Activated naive CD8-positive, alpha-beta T cell treated with anti-CD3 and anti-CD28 coated beads for 36 hours (primary cell): ENCODE measurements around the gene MEGF11. TPM values are rescaled to one million over a fixed set of nuclear protein-coding genes. Genes with fewer than 3 reads are reported as not detected.

Experiments
- DNase-seq: peaks from one replicate; pipeline ENCODE4 v3.0.0; 2021
- H3K27ac Mint-ChIP-seq: one replicate; pipeline ENCODE4 v1.8.0; 2022; ENCODE audit warnings: mild to moderate bottlenecking, moderate library complexity, mixed read lengths
- H3K27me3 Mint-ChIP-seq: one replicate; pipeline ENCODE4 v1.8.0; 2022; ENCODE audit warnings: mild to moderate bottlenecking, mixed read lengths
- H3K36me3 Mint-ChIP-seq: one replicate; pipeline ENCODE4 v1.8.0; 2021; ENCODE audit warnings: mild to moderate bottlenecking, mixed read lengths
- H3K4me1 Mint-ChIP-seq: one replicate; pipeline ENCODE4 v1.8.0; 2021; ENCODE audit warnings: mixed read lengths
- H3K4me3 Mint-ChIP-seq: one replicate; pipeline ENCODE4 v1.8.0; 2022; ENCODE audit warnings: mild to moderate bottlenecking, moderate library complexity, mixed read lengths
- H3K9me3 Mint-ChIP-seq: one replicate; pipeline ENCODE4 v1.8.0; 2022; ENCODE audit warnings: mixed read lengths
- total RNA-seq, 2 experiments: library from RNA; stranded (reverse); gene quantifications; one replicate each; pipeline ENCODE4 v1.2.3, GENCODE V29; 2021

Gene MEGF11
- total RNA-seq, 2 experiments from 2014 or later, result not detected

- Mint-ChIP-seq H3K36me3 (no peaks in the 10 kb centered on the region), H3K4me1 (no peaks in the 10 kb centered on the region), H3K9me3 (peaks cover 3% of the 10 kb centered on the region), H3K27ac (no peak overlapping the region), H3K4me3 (no peak overlapping the region), H3K27me3 (peaks cover 9% of the 10 kb centered on the region)
- no peak for DNase-seq
Observed at GRCh38 chr15:66089049-66089448, 164.5 kb downstream of the MEGF11 start.

- H3K4me3 Mint-ChIP-seq, result no peak overlapping the region
- peaks cover 16% of the 10 kb centered on the region for H3K27me3 Mint-ChIP-seq
Observed at GRCh38 chr15:66085128-66085527, 168.4 kb downstream of the MEGF11 start.

GRCh38 chr15:66084704-66085103 lies 168.8 kb downstream of the MEGF11 start:
- no peak for DNase-seq
- Mint-ChIP-seq H3K27me3 (peaks cover 16% of the 10 kb centered on the region), H3K9me3 (peaks cover 3% of the 10 kb centered on the region)

More at GRCh38 chr15:66085128-66085527, 168.4 kb downstream of the MEGF11 start:
- peak; percentile 11 for DNase-seq
- Mint-ChIP-seq H3K4me1 (no peaks in the 10 kb centered on the region), H3K27ac (no peak overlapping the region), H3K36me3 (no peaks in the 10 kb centered on the region), H3K9me3 (peaks cover 3% of the 10 kb centered on the region)

GRCh38 chr15:66080717-66081398 lies 172.7 kb downstream of the MEGF11 start:
- Mint-ChIP-seq H3K27ac (no peak overlapping the region), H3K36me3 (no peaks in the 10 kb centered on the region), H3K27me3 (peaks cover 23% of the 10 kb centered on the region), H3K4me1 (no peaks in the 10 kb centered on the region), H3K4me3 (no peak overlapping the region), H3K9me3 (peaks cover 3% of the 10 kb centered on the region)
- no peak for DNase-seq

More at GRCh38 chr15:66084704-66085103, 168.8 kb downstream of the MEGF11 start:
- Mint-ChIP-seq H3K27ac (no peak overlapping the region), H3K36me3 (no peaks in the 10 kb centered on the region), H3K4me1 (no peaks in the 10 kb centered on the region), H3K4me3 (no peak overlapping the region)

- peaks cover 13% of the 10 kb centered on the region for H3K27me3 Mint-ChIP-seq
- no peaks in the 10 kb centered on the region for H3K9me3 Mint-ChIP-seq
- H3K4me1 Mint-ChIP-seq, result no peaks in the 10 kb centered on the region
Observed at GRCh38 chr15:66078929-66079275, 174.6 kb downstream of the MEGF11 start.

GRCh38 chr15:66078196-66078928 lies 175.2 kb downstream of the MEGF11 start:
- H3K36me3 Mint-ChIP-seq, result no peaks in the 10 kb centered on the region
- H3K9me3 Mint-ChIP-seq, result no peaks in the 10 kb centered on the region
- H3K4me3 Mint-ChIP-seq, result no peak overlapping the region
- peaks cover 13% of the 10 kb centered on the region for H3K27me3 Mint-ChIP-seq
- no peaks in the 10 kb centered on the region for H3K4me1 Mint-ChIP-seq
- no peak overlapping the region for H3K27ac Mint-ChIP-seq
- no peak for DNase-seq

More at GRCh38 chr15:66078929-66079275, 174.6 kb downstream of the MEGF11 start:
- no peaks in the 10 kb centered on the region for H3K36me3 Mint-ChIP-seq
- no peak overlapping the region for H3K27ac Mint-ChIP-seq
- no peak for DNase-seq
- no peak overlapping the region for H3K4me3 Mint-ChIP-seq

- Mint-ChIP-seq H3K4me1 (no peaks in the 10 kb centered on the region), H3K9me3 (no peaks in the 10 kb centered on the region), H3K4me3 (no peak overlapping the region), H3K36me3 (no peaks in the 10 kb centered on the region), H3K27me3 (peaks cover 7% of the 10 kb centered on the region), H3K27ac (no peak overlapping the region)
- no peak for DNase-seq
Observed at GRCh38 chr15:66077320-66077663, 176.3 kb downstream of the MEGF11 start.

- Mint-ChIP-seq H3K9me3 (no peaks in the 10 kb centered on the region), H3K27ac (no peak overlapping the region), H3K4me3 (no peak overlapping the region), H3K27me3 (peaks cover 7% of the 10 kb centered on the region), H3K4me1 (no peaks in the 10 kb centered on the region), H3K36me3 (no peaks in the 10 kb centered on the region)
- DNase-seq, result no peak
Observed at GRCh38 chr15:66076591-66077319, 176.8 kb downstream of the MEGF11 start.

- Mint-ChIP-seq H3K9me3 (no peaks in the 10 kb centered on the region), H3K4me3 (no peak overlapping the region), H3K36me3 (no peaks in the 10 kb centered on the region), H3K27me3 (peaks cover 7% of the 10 kb centered on the region), H3K27ac (no peak overlapping the region), H3K4me1 (no peaks in the 10 kb centered on the region)
- DNase-seq, result no peak
Observed at GRCh38 chr15:66075947-66076346, 177.6 kb downstream of the MEGF11 start.

- no peaks in the 10 kb centered on the region for H3K9me3 Mint-ChIP-seq
- no peak for DNase-seq
- H3K4me3 Mint-ChIP-seq, result no peak overlapping the region
- no peak overlapping the region for H3K27ac Mint-ChIP-seq
- no peaks in the 10 kb centered on the region for H3K36me3 Mint-ChIP-seq
- H3K27me3 Mint-ChIP-seq, result peaks cover 7% of the 10 kb centered on the region
- no peaks in the 10 kb centered on the region for H3K4me1 Mint-ChIP-seq
Observed at GRCh38 chr15:66072616-66073361, 180.8 kb downstream of the MEGF11 start.

- no peak for DNase-seq
- Mint-ChIP-seq H3K9me3 (no peaks in the 10 kb centered on the region), H3K36me3 (no peaks in the 10 kb centered on the region), H3K4me1 (no peaks in the 10 kb centered on the region), H3K27me3 (no peaks in the 10 kb centered on the region), H3K4me3 (no peak overlapping the region), H3K27ac (no peak overlapping the region)
Observed at GRCh38 chr15:66071921-66072295, 181.6 kb downstream of the MEGF11 start.

- H3K4me1 Mint-ChIP-seq, result no peaks in the 10 kb centered on the region
- H3K4me3 Mint-ChIP-seq, result no peak overlapping the region
- H3K27me3 Mint-ChIP-seq, result no peaks in the 10 kb centered on the region
- no peaks in the 10 kb centered on the region for H3K36me3 Mint-ChIP-seq
- DNase-seq, result no peak
- H3K9me3 Mint-ChIP-seq, result no peaks in the 10 kb centered on the region
- no peak overlapping the region for H3K27ac Mint-ChIP-seq
Observed at GRCh38 chr15:66071160-66071920, 182.2 kb downstream of the MEGF11 start.

GRCh38 chr15:66070220-66070934 lies 183.2 kb downstream of the MEGF11 start:
- no peaks in the 10 kb centered on the region for H3K27me3 Mint-ChIP-seq
- H3K4me3 Mint-ChIP-seq, result no peak overlapping the region
- H3K9me3 Mint-ChIP-seq, result no peaks in the 10 kb centered on the region
- H3K27ac Mint-ChIP-seq, result no peak overlapping the region
- no peaks in the 10 kb centered on the region for H3K4me1 Mint-ChIP-seq
- no peaks in the 10 kb centered on the region for H3K36me3 Mint-ChIP-seq
- DNase-seq, result no peak

- no peak for DNase-seq
- no peak overlapping the region for H3K4me3 Mint-ChIP-seq
- no peaks in the 10 kb centered on the region for H3K36me3 Mint-ChIP-seq
- no peak overlapping the region for H3K27ac Mint-ChIP-seq
- H3K4me1 Mint-ChIP-seq, result no peaks in the 10 kb centered on the region
- no peaks in the 10 kb centered on the region for H3K27me3 Mint-ChIP-seq
- no peaks in the 10 kb centered on the region for H3K9me3 Mint-ChIP-seq
Observed at GRCh38 chr15:66069751-66070150, 183.8 kb downstream of the MEGF11 start.
